Neural crest cell (in vitro differentiated cells): ENCODE results near the gene MRAS. TPM values are rescaled to one million over a fixed set of nuclear protein-coding genes. Genes with fewer than 3 reads are reported as not detected.

Source experiments
- DNase-seq: peaks from one replicate; pipeline ENCODE4 v3.0.0; 2021; ENCODE audit warnings: low read depth, mixed read lengths, low spot score
- H3K27ac Mint-ChIP-seq: one replicate; pipeline ENCODE4 v1.8.0; 2021; ENCODE audit warnings: mild to moderate bottlenecking, mixed read lengths; ENCODE audit not compliant: unreplicated experiment
- H3K27me3 Mint-ChIP-seq: 2 replicates; pipeline ENCODE4 v1.8.0; 2021; ENCODE audit warnings: low read depth, mild to moderate bottlenecking, mixed read lengths
- H3K36me3 Mint-ChIP-seq: 2 replicates; pipeline ENCODE4 v1.8.0; 2021; ENCODE audit warnings: low read depth, mild to moderate bottlenecking, mixed read lengths
- H3K4me1 Mint-ChIP-seq: 2 replicates; pipeline ENCODE4 v1.8.0; 2021; ENCODE audit warnings: mixed read lengths
- H3K4me3 Mint-ChIP-seq: one replicate; pipeline ENCODE4 v1.8.0; 2021; ENCODE audit warnings: mild to moderate bottlenecking, mixed read lengths
- H3K9me3 Mint-ChIP-seq: 2 replicates; pipeline ENCODE4 v1.8.0; 2021; ENCODE audit warnings: mixed read lengths
- total RNA-seq: library from RNA; stranded (reverse); gene quantifications from 2 replicates; pipeline ENCODE4 v1.2.1, GENCODE V29; 2021
- TF ChIP-seq, protein P1 (sequence below): fragments of 200-600 bp; sonication (generic); conservative IDR thresholded peaks from 2 replicates; pipeline ENCODE4 v1.5.0; 2021; ENCODE audit warnings: antibody characterized with exemption, mild to moderate bottlenecking

The MRAS gene
- total RNA-seq, 1 donor from 2014 or later: 27.0 TPM

DNA sequence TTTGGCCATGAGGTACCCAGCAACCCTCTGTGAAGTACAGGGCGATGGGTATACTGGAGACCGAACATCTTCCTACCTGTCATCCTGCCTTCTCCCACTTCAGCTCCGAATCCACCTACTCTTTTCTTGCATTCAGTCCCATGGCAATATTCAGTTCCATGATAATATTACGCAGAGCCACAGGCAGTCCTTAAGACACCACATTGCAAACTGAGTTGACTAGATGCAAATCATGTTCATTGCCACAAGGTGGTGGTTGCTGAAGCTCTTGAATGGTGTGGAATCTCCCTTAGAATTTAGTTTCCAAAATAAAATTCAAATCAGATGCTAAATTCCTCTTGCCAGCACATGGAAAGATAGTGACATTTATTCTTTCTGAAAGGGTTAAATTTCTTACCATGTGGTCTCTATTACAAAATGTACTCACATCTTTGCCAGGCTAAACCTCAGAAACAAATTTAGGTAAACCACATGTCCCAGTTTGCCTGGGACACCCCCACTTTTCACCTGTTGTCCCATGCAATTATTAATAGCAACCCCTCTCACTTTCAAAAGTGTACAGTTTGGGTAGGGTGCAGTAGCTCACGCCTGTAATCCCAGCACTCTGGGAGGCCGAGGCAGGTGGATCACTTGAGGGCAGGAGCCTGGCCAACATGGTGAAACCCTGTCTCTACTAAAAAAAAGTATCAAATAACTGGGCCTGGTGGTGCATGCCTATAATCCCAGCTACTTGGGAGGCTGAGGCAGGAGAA lies 17.1 kb upstream of the MRAS start:
- DNase-seq: no peak
- H3K4me1 Mint-ChIP-seq: peaks cover 16% of the 10 kb centered on the region
- TF ChIP-seq, protein P1, sequence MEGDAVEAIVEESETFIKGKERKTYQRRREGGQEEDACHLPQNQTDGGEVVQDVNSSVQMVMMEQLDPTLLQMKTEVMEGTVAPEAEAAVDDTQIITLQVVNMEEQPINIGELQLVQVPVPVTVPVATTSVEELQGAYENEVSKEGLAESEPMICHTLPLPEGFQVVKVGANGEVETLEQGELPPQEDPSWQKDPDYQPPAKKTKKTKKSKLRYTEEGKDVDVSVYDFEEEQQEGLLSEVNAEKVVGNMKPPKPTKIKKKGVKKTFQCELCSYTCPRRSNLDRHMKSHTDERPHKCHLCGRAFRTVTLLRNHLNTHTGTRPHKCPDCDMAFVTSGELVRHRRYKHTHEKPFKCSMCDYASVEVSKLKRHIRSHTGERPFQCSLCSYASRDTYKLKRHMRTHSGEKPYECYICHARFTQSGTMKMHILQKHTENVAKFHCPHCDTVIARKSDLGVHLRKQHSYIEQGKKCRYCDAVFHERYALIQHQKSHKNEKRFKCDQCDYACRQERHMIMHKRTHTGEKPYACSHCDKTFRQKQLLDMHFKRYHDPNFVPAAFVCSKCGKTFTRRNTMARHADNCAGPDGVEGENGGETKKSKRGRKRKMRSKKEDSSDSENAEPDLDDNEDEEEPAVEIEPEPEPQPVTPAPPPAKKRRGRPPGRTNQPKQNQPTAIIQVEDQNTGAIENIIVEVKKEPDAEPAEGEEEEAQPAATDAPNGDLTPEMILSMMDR: peak; percentile 36
- peak overlapping the region; percentile 39 for H3K4me3 Mint-ChIP-seq
- H3K27me3 Mint-ChIP-seq: peaks cover 19% of the 10 kb centered on the region
- no peaks in the 10 kb centered on the region for H3K9me3 Mint-ChIP-seq
- H3K36me3 Mint-ChIP-seq: no peaks in the 10 kb centered on the region
- no peak overlapping the region for H3K27ac Mint-ChIP-seq

DNA sequence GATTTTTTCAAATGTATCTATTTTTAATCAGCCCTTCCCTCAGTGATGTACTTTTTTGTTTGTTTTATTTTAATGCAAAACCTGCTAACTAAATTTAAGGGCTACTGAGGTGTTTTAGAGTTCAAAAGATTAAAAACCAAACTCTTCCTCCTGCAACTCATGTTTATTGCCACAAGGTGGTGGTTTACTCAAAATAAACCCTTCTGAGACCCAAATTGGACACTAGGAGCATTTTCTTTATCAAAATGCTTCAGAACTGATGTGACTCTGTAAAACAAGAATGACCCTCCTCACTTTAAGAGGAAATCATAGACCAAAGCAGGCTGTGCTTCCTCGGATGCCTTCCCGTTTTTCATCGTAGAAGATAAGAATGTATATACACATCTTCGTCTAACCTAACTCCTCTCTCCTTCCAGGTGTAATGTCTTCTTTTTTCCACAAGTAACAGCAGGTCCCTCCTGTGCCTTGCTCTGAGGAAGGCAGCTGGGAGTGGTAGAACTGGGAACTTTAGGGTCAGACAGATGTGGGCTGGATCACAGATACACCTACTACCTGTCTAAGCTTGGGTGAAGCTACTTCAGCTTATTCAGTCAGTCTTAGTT lies 15.8 kb upstream of the MRAS start:
- peak overlapping the region; percentile 71 for H3K4me3 Mint-ChIP-seq
- TF ChIP-seq, protein P1: peak; percentile 72
- no peaks in the 10 kb centered on the region for H3K9me3 Mint-ChIP-seq
- H3K4me1 Mint-ChIP-seq: peaks cover 16% of the 10 kb centered on the region
- peaks cover 19% of the 10 kb centered on the region for H3K27me3 Mint-ChIP-seq
- H3K36me3 Mint-ChIP-seq: no peaks in the 10 kb centered on the region
- H3K27ac Mint-ChIP-seq: no peak overlapping the region
- DNase-seq: no peak

DNA sequence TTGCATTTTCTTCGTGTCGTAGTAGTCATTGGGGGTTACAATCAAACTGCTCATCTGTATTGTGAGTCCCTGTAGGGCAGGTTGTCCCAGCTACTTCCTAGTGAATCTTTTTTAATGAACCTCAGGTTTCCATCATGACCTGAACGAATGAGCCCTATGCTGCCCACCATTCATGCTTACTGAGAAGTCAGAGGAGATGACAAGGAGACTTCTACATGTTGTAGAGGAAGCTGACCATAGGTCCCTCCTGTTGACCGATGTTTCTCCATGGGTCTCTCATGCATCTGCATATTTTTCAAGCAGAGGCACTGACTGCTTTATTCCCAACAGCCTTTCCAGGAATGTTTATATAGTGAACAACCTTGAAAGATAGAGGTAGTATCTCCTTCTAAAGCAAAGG lies 13.8 kb upstream of the MRAS start:
- no peak overlapping the region for H3K27ac Mint-ChIP-seq
- no peak overlapping the region for H3K4me3 Mint-ChIP-seq
- H3K4me1 Mint-ChIP-seq: peaks cover 6% of the 10 kb centered on the region
- no peaks in the 10 kb centered on the region for H3K36me3 Mint-ChIP-seq
- H3K9me3 Mint-ChIP-seq: no peaks in the 10 kb centered on the region
- TF ChIP-seq, protein P1: no peak
- peaks cover 10% of the 10 kb centered on the region for H3K27me3 Mint-ChIP-seq
- no peak for DNase-seq

DNA sequence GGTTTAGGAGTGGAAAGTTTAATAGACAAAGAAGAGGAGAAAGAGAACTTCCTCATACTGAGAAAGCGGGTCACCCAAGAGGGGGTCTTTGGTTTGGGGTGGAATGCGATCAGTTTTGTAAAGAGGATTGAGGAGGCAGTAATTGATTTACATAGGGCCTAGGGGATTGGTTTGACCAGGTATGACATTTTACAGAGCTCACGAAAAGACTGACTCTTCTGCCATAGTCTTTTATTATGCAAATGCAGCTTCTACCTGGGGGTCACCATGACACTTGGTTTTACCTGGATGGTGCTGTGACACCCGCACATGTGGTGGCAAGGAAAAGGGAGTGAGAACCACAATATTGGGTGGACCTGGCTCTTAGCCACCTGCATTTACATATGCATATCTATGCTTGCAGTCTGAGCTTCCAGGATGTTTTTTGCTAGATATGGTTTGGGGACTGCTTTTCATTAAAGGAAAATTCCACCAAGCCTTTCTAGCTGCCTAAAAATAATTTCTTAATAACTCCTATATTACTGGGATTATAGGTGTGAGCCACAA lies 11.9 kb upstream of the MRAS start:
- no peaks in the 10 kb centered on the region for H3K4me1 Mint-ChIP-seq
- TF ChIP-seq, protein P1: no peak
- DNase-seq: no peak
- no peak overlapping the region for H3K4me3 Mint-ChIP-seq
- no peaks in the 10 kb centered on the region for H3K9me3 Mint-ChIP-seq
- H3K36me3 Mint-ChIP-seq: no peaks in the 10 kb centered on the region
- no peak overlapping the region for H3K27ac Mint-ChIP-seq
- peaks cover 6% of the 10 kb centered on the region for H3K27me3 Mint-ChIP-seq

GRCh38 chr3:138338244-138338643 lies 10.1 kb upstream of the MRAS start:
- H3K36me3 Mint-ChIP-seq: no peaks in the 10 kb centered on the region
- no peak overlapping the region for H3K4me3 Mint-ChIP-seq
- H3K27me3 Mint-ChIP-seq: peaks cover 2% of the 10 kb centered on the region
- DNase-seq: no peak
- H3K27ac Mint-ChIP-seq: no peak overlapping the region
- no peaks in the 10 kb centered on the region for H3K9me3 Mint-ChIP-seq
- TF ChIP-seq, protein P1: no peak
- no peaks in the 10 kb centered on the region for H3K4me1 Mint-ChIP-seq
